ENCODE data around the gene FADS6. TPM values are rescaled to one million over a fixed set of nuclear protein-coding genes. Genes with fewer than 3 reads are reported as not detected.

The FADS6 gene
- total and polyA plus RNA-seq, 7 donors: 0.01 TPM; not detected in 6

DNA sequence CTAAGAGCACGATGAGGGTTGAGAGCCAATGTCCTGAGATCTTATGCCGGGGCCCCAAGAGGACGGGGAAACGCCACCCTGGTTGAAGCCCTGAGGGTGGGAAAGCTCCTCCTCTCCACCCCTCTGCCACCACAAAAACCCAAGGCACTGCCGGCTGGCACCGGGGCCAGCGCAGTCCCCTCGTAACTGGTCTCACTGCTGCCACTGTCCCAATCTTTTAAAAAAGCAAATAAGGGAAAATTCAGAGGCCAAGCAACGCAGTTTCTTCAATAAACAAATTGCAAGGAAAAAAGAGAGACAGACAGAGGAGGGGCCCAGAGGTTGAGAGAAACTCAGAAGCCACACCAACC lies 40.4 kb downstream of the FADS6 start:
- DNase-seq (no peak), ATAC-seq (no peak)
- no peaks in the 10 kb centered on the region for H3K4me1 ChIP-seq
- 37 to 39% (median 38%) methylated on average over 9 of the region's 9 CpGs for WGBS, 3 donors
- intact Hi-C loops (cut with DNase I): no loop called here
- H3K27me3 ChIP-seq (ENCODE audit: insufficient read depth in 3 of 3, low read length in 2 of 3): peaks cover 0 to 67% (median 10%) of the 10 kb centered on the region in 3 donors
- no peak overlapping the region for H3K27ac ChIP-seq
- no peaks in the 10 kb centered on the region for H3K9me3 ChIP-seq
- H3K4me3 ChIP-seq: no peak overlapping the region
- no peaks in the 10 kb centered on the region for H3K36me3 ChIP-seq (ENCODE audit: insufficient read depth in 1 of 2, low read depth in 1 of 2)
- TF ChIP-seq, protein P1, sequence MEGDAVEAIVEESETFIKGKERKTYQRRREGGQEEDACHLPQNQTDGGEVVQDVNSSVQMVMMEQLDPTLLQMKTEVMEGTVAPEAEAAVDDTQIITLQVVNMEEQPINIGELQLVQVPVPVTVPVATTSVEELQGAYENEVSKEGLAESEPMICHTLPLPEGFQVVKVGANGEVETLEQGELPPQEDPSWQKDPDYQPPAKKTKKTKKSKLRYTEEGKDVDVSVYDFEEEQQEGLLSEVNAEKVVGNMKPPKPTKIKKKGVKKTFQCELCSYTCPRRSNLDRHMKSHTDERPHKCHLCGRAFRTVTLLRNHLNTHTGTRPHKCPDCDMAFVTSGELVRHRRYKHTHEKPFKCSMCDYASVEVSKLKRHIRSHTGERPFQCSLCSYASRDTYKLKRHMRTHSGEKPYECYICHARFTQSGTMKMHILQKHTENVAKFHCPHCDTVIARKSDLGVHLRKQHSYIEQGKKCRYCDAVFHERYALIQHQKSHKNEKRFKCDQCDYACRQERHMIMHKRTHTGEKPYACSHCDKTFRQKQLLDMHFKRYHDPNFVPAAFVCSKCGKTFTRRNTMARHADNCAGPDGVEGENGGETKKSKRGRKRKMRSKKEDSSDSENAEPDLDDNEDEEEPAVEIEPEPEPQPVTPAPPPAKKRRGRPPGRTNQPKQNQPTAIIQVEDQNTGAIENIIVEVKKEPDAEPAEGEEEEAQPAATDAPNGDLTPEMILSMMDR (IDR thresholded peaks at IDR 0.05): no peak

- Histone ChIP-seq H3K9me3 (no peaks in the 10 kb centered on the region), H3K27me3 (ENCODE audit: insufficient read depth in 3 of 3, low read length in 2 of 3) (peaks cover 0 to 62% (median 8%) of the 10 kb centered on the region in 3 donors), H3K4me3 (no peak overlapping the region), H3K36me3 (ENCODE audit: insufficient read depth in 1 of 2, low read depth in 1 of 2) (no peaks in the 10 kb centered on the region), H3K27ac (no peak overlapping the region), H3K4me1 (no peaks in the 10 kb centered on the region)
- 12 to 19% (median 12%) methylated on average over 54 to 76 of the region's 76 CpGs for WGBS, 3 donors
- intact Hi-C loops (cut with DNase I): no loop called here
- TF ChIP-seq, protein P1 (IDR thresholded peaks at IDR 0.05): no peak
- ATAC-seq (peak in 1 of 4 donors; percentile 15), DNase-seq (no peak)
These were observed 41.0 kb downstream of the FADS6 start for GRCh38 chr17:74852237-74853047.

DNA sequence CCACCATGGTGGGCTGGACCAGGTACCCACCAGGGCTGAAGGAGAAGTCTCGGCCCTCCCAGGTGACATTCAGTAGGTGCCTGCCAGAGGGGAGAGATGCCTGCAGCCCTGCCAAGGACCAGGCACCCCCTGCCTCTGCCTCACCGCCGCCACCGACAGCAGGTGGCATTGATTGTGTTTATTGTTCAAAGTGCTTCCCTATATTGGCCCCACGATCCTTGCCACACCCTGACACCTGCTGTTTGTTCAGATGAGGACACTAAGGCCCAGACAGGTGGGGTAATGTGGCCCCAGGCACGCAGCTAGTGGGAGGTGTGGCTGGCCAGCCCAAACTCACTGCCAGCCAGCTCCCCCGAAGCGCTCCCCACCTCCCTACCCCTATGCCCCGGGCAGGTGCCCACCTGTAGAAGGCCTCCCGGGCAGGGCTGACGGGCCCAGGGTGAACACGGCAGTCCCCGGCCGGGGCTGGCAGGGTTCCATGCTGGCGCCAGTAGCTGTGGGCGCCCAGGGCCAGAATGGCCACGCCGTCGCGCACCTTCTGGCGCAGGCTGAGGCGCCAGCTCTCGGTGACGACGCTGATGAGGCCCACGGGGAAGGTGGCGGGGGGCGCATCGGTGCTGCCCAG lies 41.7 kb downstream of the FADS6 start:
- Histone ChIP-seq H3K36me3 (ENCODE audit: insufficient read depth in 1 of 2, low read depth in 1 of 2) (no peaks in the 10 kb centered on the region), H3K27me3 (ENCODE audit: insufficient read depth in 3 of 3, low read length in 2 of 3) (peaks cover 0 to 55% (median 8%) of the 10 kb centered on the region in 3 donors), H3K4me1 (no peaks in the 10 kb centered on the region), H3K4me3 (no peak overlapping the region), H3K27ac (no peak overlapping the region), H3K9me3 (no peaks in the 10 kb centered on the region)
- 47 to 61% (median 53%) methylated on average over 17 to 29 of the region's 29 CpGs for WGBS, 3 donors
- intact Hi-C loops (cut with DNase I): no loop called here
- TF ChIP-seq, protein P1 (IDR thresholded peaks at IDR 0.05): no peak
- ATAC-seq (no peak), DNase-seq (no peak)

- WGBS, 3 donors: 50 to 67% (median 65%) methylated on average over 3 of the region's 3 CpGs
These were observed 42.5 kb downstream of the FADS6 start for GRCh38 chr17:74850914-74851313.

More at GRCh38 chr17:74850914-74851313, 42.5 kb downstream of the FADS6 start:
- DNase-seq (no peak), ATAC-seq (no peak)
- Histone ChIP-seq H3K27ac (no peak overlapping the region), H3K27me3 (ENCODE audit: insufficient read depth in 3 of 3, low read length in 2 of 3) (peaks cover 0 to 55% (median 8%) of the 10 kb centered on the region in 3 donors), H3K4me1 (no peaks in the 10 kb centered on the region), H3K36me3 (ENCODE audit: insufficient read depth in 1 of 2, low read depth in 1 of 2) (no peaks in the 10 kb centered on the region), H3K9me3 (no peaks in the 10 kb centered on the region), H3K4me3 (no peak overlapping the region)
- intact Hi-C loops (cut with DNase I): no loop called here
- TF ChIP-seq, protein P1 (IDR thresholded peaks at IDR 0.05): no peak
